ENCODE measurements around the gene C16orf96.

C16orf96 gene

GRCh38 chr16:4510131-4510530, 46.0 kb upstream of the C16orf96 start (continued):
- TF ChIP-seq ZNF777 (tag by site-specific recombination; IDR thresholded peaks at IDR 0.05; ENCODE audit: borderline replicate concordance) (no peak), ZNF623 (tag by site-specific recombination; IDR thresholded peaks at IDR 0.05) (no peak)

- H3K36me3 ChIP-seq (ENCODE audit: control insufficient read depth in 2 of 2, insufficient read depth in 1 of 2, low read length in 2 of 2) = peaks cover 0 to 88% of the 10 kb centered on the region in 2 experiments; a peak in 2 of 3 replicates
- H3K4me1 ChIP-seq (ENCODE audit: control insufficient read depth, insufficient read depth, low read length) = no peaks in the 10 kb centered on the region
- TF ChIP-seq KLF1 (tag by site-specific recombination; IDR thresholded peaks at IDR 0.05) (0 out of 2 replicates have a peak, but pooled peaks have one; percentile 33), ZNF133 (tag by site-specific recombination; IDR thresholded peaks at IDR 0.05) (no peak), ZNF664 (tag by site-specific recombination; IDR thresholded peaks at IDR 0.05) (peak; percentile 57; the same call in 1 of the 2 replicates)
- H3K27ac ChIP-seq (ENCODE audit: extremely low read depth, low read depth, low read length) = no peak overlapping the region
- POLR2A ChIA-PET = no interaction called here
- CTCF ChIA-PET = interaction anchor here (0.6 to 1.6 kb wide), 5 partner anchors 12 to 434 kb away, joined by 3 to 8 read pairs (median 4); no protein-coding TSS in a partner anchor
- no peaks in the 10 kb centered on the region for H3K9me3 ChIP-seq (ENCODE audit: control insufficient read depth, insufficient read depth, low read depth, low read length)
- H3K4me3 ChIP-seq (ENCODE audit: low read depth, low read length) = no peak overlapping the region
These were observed 45.3 kb upstream of the C16orf96 start for GRCh38 chr16:4510747-4511426.

- Histone ChIP-seq H3K36me3 (ENCODE audit: control insufficient read depth in 2 of 2, insufficient read depth in 1 of 2, low read length in 2 of 2) (peaks cover 0 to 82% of the 10 kb centered on the region in 2 experiments; a peak in 2 of 3 replicates), H3K4me1 (ENCODE audit: control insufficient read depth, insufficient read depth, low read length) (no peaks in the 10 kb centered on the region), H3K4me3 (ENCODE audit: low read depth, low read length) (no peak overlapping the region), H3K27ac (ENCODE audit: extremely low read depth, low read depth, low read length) (no peak overlapping the region), H3K9me3 (ENCODE audit: control insufficient read depth, insufficient read depth, low read depth, low read length) (no peaks in the 10 kb centered on the region)
- CTCF ChIA-PET = interaction anchor here (0.6 to 1.6 kb wide), 9 partner anchors 10 to 212 kb away, joined by 3 to 9 read pairs (median 4); no protein-coding TSS in a partner anchor
- TF ChIP-seq HIC1 (tag by site-specific recombination; IDR thresholded peaks at IDR 0.05) (0 out of 2 replicates have a peak, but pooled peaks have one; percentile 36), ZNF114 (tag by site-specific recombination; IDR thresholded peaks at IDR 0.05) (no peak), ZNF2 (tag by site-specific recombination; IDR thresholded peaks at IDR 0.05) (peak; percentile 70), EGR2 (tag by site-specific recombination; IDR thresholded peaks at IDR 0.05; ENCODE audit: low read depth) (no peak), ZBTB17 (tag by site-specific recombination; IDR thresholded peaks at IDR 0.05) (0 out of 2 replicates have a peak, but pooled peaks have one; percentile 13), SCRT1 (tag by site-specific recombination; IDR thresholded peaks at IDR 0.05; ENCODE audit: borderline replicate concordance) (peak; percentile 69; the same call in 1 of the 2 replicates), SCRT2 (tag by site-specific recombination; IDR thresholded peaks at IDR 0.05) (peak; percentile 92), ZNF138 (tag by site-specific recombination; IDR thresholded peaks at IDR 0.05; ENCODE audit: borderline replicate concordance) (no peak)
- TF ChIP-seq, protein P1, sequence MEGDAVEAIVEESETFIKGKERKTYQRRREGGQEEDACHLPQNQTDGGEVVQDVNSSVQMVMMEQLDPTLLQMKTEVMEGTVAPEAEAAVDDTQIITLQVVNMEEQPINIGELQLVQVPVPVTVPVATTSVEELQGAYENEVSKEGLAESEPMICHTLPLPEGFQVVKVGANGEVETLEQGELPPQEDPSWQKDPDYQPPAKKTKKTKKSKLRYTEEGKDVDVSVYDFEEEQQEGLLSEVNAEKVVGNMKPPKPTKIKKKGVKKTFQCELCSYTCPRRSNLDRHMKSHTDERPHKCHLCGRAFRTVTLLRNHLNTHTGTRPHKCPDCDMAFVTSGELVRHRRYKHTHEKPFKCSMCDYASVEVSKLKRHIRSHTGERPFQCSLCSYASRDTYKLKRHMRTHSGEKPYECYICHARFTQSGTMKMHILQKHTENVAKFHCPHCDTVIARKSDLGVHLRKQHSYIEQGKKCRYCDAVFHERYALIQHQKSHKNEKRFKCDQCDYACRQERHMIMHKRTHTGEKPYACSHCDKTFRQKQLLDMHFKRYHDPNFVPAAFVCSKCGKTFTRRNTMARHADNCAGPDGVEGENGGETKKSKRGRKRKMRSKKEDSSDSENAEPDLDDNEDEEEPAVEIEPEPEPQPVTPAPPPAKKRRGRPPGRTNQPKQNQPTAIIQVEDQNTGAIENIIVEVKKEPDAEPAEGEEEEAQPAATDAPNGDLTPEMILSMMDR (tag by site-specific recombination; IDR thresholded peaks at IDR 0.05) = peak; percentile 82
- POLR2A ChIA-PET = no interaction called here
These were observed 44.6 kb upstream of the C16orf96 start for GRCh38 chr16:4511441-4512082.

DNA sequence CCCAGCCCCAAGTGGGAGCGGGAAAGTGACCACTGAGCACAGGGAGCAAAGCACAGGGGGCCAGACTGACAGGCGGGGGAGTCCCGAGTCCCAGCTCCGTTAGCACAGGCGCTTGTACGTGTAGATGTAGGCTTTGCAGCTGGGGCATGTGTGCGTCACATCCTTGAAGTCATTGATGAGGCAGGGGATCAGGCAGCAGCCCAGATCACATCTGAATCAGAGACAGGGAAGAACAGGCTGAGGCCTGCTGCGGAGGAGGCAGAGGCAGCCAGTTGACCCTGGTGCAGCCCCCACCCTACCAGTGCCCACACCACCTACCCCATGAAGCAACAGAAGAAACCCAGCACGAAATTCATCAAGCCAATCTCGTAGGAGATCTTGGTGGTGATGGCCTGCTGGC, 43.7 kb upstream of the C16orf96 start:
- POLR2A ChIA-PET = no interaction called here
- H3K36me3 ChIP-seq (ENCODE audit: control insufficient read depth in 2 of 2, insufficient read depth in 1 of 2, low read length in 2 of 2) = peaks cover 0 to 73% of the 10 kb centered on the region in 2 experiments; a peak in 2 of 3 replicates
- TF ChIP-seq SP2 (tag by site-specific recombination; IDR thresholded peaks at IDR 0.05) (no peak), ZNF514 (tag by site-specific recombination; IDR thresholded peaks at IDR 0.05) (no peak), ZNF426 (tag by site-specific recombination; IDR thresholded peaks at IDR 0.05) (no peak), ZNF837 (tag by site-specific recombination; IDR thresholded peaks at IDR 0.05) (no peak)
- CTCF ChIA-PET = interaction anchor here (0.7 to 1.6 kb wide), 4 partner anchors 35 to 138 kb away, joined by 4 to 9 read pairs (median 6); no protein-coding TSS in a partner anchor
- no peak overlapping the region for H3K27ac ChIP-seq (ENCODE audit: extremely low read depth, low read depth, low read length)
- H3K4me1 ChIP-seq (ENCODE audit: control insufficient read depth, insufficient read depth, low read length) = no peaks in the 10 kb centered on the region
- no peaks in the 10 kb centered on the region for H3K9me3 ChIP-seq (ENCODE audit: control insufficient read depth, insufficient read depth, low read depth, low read length)
- H3K4me3 ChIP-seq (ENCODE audit: low read depth, low read length) = no peak overlapping the region

All from HEK293 (cell line).